HepG2 (cell line): ENCODE results near the gene FAM118B. TPM values are rescaled to one million over a fixed set of nuclear protein-coding genes. Genes with fewer than 3 reads are reported as not detected.

Experiments
- ATAC-seq: fragments of 200-7000 bp; cut with Tn5 transposase; 3 replicates; pipeline ENCODE4 v1.9.1; 2020; ENCODE audit warnings: mild to moderate bottlenecking, moderate library complexity
- BruUV-seq: library from RNA; stranded (reverse); fragments of 400-500 nt; replicated peaks from 2 replicates; lab custom pipeline; 2021; lab: Mats Ljungman, UMichigan
- CTCF ChIA-PET: fragments of 300-600 bp; formaldehyde crosslinking; extraction: SDS; loops from one replicate; lab custom pipeline; 2021; ENCODE audit warnings: low total read pairs, inconsistent platforms, low intra/inter-chr PET ratio; lab: Yijun Ruan, JAX
- POLR2A ChIA-PET: fragments of 350-600 bp; sonication (Branson Sonifier 250); formaldehyde crosslinking; loops from one replicate; lab custom pipeline; 2020; ENCODE audit warnings: antibody characterized with exemption, inconsistent platforms; lab: Yijun Ruan, JAX
- DNase-seq: peaks from one replicate; pipeline ENCODE4 v3.0.0-alpha.2; 2015; ENCODE audit warnings: low spot score
- FAIRE-seq: peaks from 3 replicates; lab custom pipeline; 2011; peaks lifted over from hg19 to GRCh38; lab: Jason Lieb, UNC
- H2AFZ ChIP-seq: one replicate; pipeline ENCODE4 v1.6.1; 2011; ENCODE audit warnings: low read length, inconsistent platforms
- H3K27ac ChIP-seq: fragments of 300-600 bp; 3 replicates; pipeline ENCODE4 v1.8.0; 2011; ENCODE audit warnings: mixed run types, mild to moderate bottlenecking, mixed read lengths, low read length, inconsistent platforms; ENCODE audit not compliant: insufficient read depth; ENCODE audit errors: extremely low read length
- H3K27me3 ChIP-seq, 2 experiments: fragments of 200-600 bp in 1 of 2; 2 replicates in 1 of 2; 3 replicates in 1 of 2; pipeline versions ENCODE4 v1.6.0 to v1.8.0; 2011; ENCODE audit warnings: low read length in 2 of 2, mild to moderate bottlenecking in 2 of 2, moderate library complexity in 2 of 2, inconsistent platforms in 1 of 2; ENCODE audit not compliant: insufficient read depth in 2 of 2, control insufficient read depth in 1 of 2
- H3K36me3 ChIP-seq, 2 experiments: fragments of 200-600 bp in 1 of 2; replicated peaks in 1 of 2; 2 replicates in 1 of 2; 3 replicates in 1 of 2; pipeline versions ENCODE4 v1.5.1 to v1.8.0; 2011; ENCODE audit warnings: low read length in 2 of 2, inconsistent platforms in 1 of 2; ENCODE audit not compliant: insufficient read depth in 2 of 2, control insufficient read depth in 1 of 2
- H3K4me1 ChIP-seq: 2 replicates; pipeline ENCODE4 v1.5.1; 2012; ENCODE audit warnings: low read length, inconsistent platforms; ENCODE audit not compliant: insufficient read depth
- H3K4me2 ChIP-seq: 2 replicates; pipeline ENCODE4 v1.6.0; 2011; ENCODE audit warnings: low read depth, low read length, inconsistent platforms
- H3K4me3 ChIP-seq, 3 experiments: fragments of 200-600 bp in 1 of 3; sonication (generic), shearing (Covaris generic) in 1 of 3; replicated peaks in 1 of 3; 2 replicates each; pipeline ENCODE4 v1.5.1; 2011 to 2016; ENCODE audit warnings: low read length in 3 of 3, inconsistent platforms in 2 of 3, low read depth in 2 of 3, mild to moderate bottlenecking in 2 of 3, control low read depth in 1 of 3, mixed read lengths in 1 of 3; ENCODE audit not compliant: insufficient read depth in 1 of 3
- H3K79me2 ChIP-seq: one replicate; pipeline ENCODE4 v1.6.1; 2011; ENCODE audit warnings: low read length, inconsistent platforms; ENCODE audit not compliant: insufficient read depth
- H3K9ac ChIP-seq: 2 replicates; pipeline ENCODE4 v1.6.0; 2011; ENCODE audit warnings: mild to moderate bottlenecking, low read depth, low read length, inconsistent platforms; ENCODE audit not compliant: insufficient read depth
- H3K9me3 ChIP-seq: 2 replicates; pipeline ENCODE4 v1.5.1; 2012; ENCODE audit warnings: mild to moderate bottlenecking, low read length
- H4K20me1 ChIP-seq: 2 replicates; pipeline ENCODE4 v1.6.0; 2011; ENCODE audit warnings: inconsistent platforms, mild to moderate bottlenecking, low read length, moderate library complexity; ENCODE audit not compliant: insufficient read depth
- GZF1 ChIP-seq: sonication (generic); formaldehyde crosslinking; IDR thresholded peaks from 2 replicates; pipeline ENCODE4 v1.5.1; 2020; ENCODE audit warnings: mild to moderate bottlenecking, missing genetic modification reagents
- HOMEZ ChIP-seq: IDR thresholded peaks from 2 replicates; pipeline ENCODE4 v1.6.1; 2016; ENCODE audit warnings: low read depth
- NFKB2 ChIP-seq: sonication (generic); formaldehyde crosslinking; IDR thresholded peaks from 2 replicates; pipeline ENCODE4 v1.4.0; 2020; ENCODE audit warnings: missing genetic modification reagents, borderline replicate concordance
- NONO ChIP-seq, 2 experiments: fragments of 450-650 bp in 1 of 2; sonication (generic) in 1 of 2; formaldehyde crosslinking in 1 of 2; IDR thresholded peaks in 1 of 2; conservative IDR thresholded peaks in 1 of 2; 2 replicates each; pipeline versions ENCODE4 v1.6.1 to v1.8.0; 2017 to 2022; ENCODE audit warnings: mild to moderate bottlenecking in 1 of 2, missing genetic modification reagents in 1 of 2, moderate library complexity in 1 of 2
- SMAD3 ChIP-seq: sonication (generic); formaldehyde crosslinking; IDR thresholded peaks from 2 replicates; pipeline ENCODE4 v1.4.0; 2020; ENCODE audit warnings: missing genetic modification reagents
- SOX13 ChIP-seq, 3 experiments: fragments of 450-650 bp in 1 of 3; sonication (generic) in 1 of 3; formaldehyde crosslinking in 1 of 3; IDR thresholded peaks in 2 of 3; conservative IDR thresholded peaks in 1 of 3; 2 replicates each; pipeline versions ENCODE4 v1.5.0 to v1.6.1; 2016 to 2020; ENCODE audit warnings: antibody characterized with exemption in 1 of 3, mild to moderate bottlenecking in 1 of 3, missing compliant biosample characterization in 1 of 3, missing genetic modification reagents in 1 of 3, moderate library complexity in 1 of 3
- TFDP1 ChIP-seq: IDR thresholded peaks from 2 replicates; pipeline ENCODE4 v1.6.1; 2016; ENCODE audit warnings: missing compliant biosample characterization, missing genetic modification reagents, borderline replicate concordance
- ZBTB39 ChIP-seq: sonication (generic); formaldehyde crosslinking; IDR thresholded peaks from 2 replicates; pipeline ENCODE4 v1.5.0; 2020; ENCODE audit warnings: missing genetic modification reagents
- ZKSCAN8 ChIP-seq: IDR thresholded peaks from 2 replicates; pipeline ENCODE4 v1.6.1; 2016; ENCODE audit warnings: borderline replicate concordance, missing genetic modification reagents, missing compliant biosample characterization
- ZNF510 ChIP-seq: sonication (generic); formaldehyde crosslinking; IDR thresholded peaks from 2 replicates; pipeline ENCODE4 v1.4.0; 2020; ENCODE audit warnings: low read depth, mild to moderate bottlenecking, missing genetic modification reagents
- ZNF746 ChIP-seq: sonication (generic); formaldehyde crosslinking; IDR thresholded peaks from 2 replicates; pipeline ENCODE4 v1.8.0; 2022; ENCODE audit warnings: mild to moderate bottlenecking, missing genetic modification reagents
- ZNF781 ChIP-seq: sonication (generic); formaldehyde crosslinking; IDR thresholded peaks from 2 replicates; pipeline ENCODE4 v1.5.1; 2020; ENCODE audit warnings: borderline replicate concordance, mild to moderate bottlenecking, missing genetic modification reagents; ENCODE audit errors: not compliant biosample characterization
- WGBS: methylation state at CpG from one replicate; pipeline ENCODE4 v1.1.6; 2017; ENCODE audit warnings: low lambda C conversion rate; 5-methylcytosine and 5-hydroxymethylcytosine counted together
- in situ Hi-C: cut with HindIII; loops from 2 replicates; pipeline ENCODE4 v1.10.0; 2017; ENCODE audit warnings: low pct_unique_long_range_greater_than_20kb; ENCODE audit not compliant: extremely low pct_ligation_motif_present
- intact Hi-C: fragments of 100-400 bp; cut with micrococcal nuclease; formaldehyde crosslinking; loops from one replicate; pipeline ENCODE4 v1.10.0; 2022; ENCODE audit not compliant: unreplicated experiment
- polyA plus RNA-seq, 8 experiments: library from polyadenylated mRNA; depleted of rRNA in 3 of 8; stranded (reverse) in 7 of 8; unstranded in 1 of 8; fragments of >200 nt; fragmentation: Illumina TruSeq in 4 of 8; extraction: Trizol in 4 of 8; gene quantifications; 2 replicates each; pipeline versions ENCODE4 v1.2.1 to v1.2.3, GENCODE V29; 2011 to 2016; ENCODE audit warnings: low read depth in 4 of 8, missing spikeins in 1 of 8, mixed read lengths in 1 of 8; ENCODE audit not compliant: insufficient read depth in 1 of 8
- total RNA-seq, 5 experiments: library from RNA; depleted of rRNA; stranded (reverse); fragments of >200 nt; fragmentation: Illumina TruSeq; extraction: Trizol; gene quantifications; 2 replicates each; pipeline ENCODE4 v1.2.3, GENCODE V29; 2016; ENCODE audit warnings: low read depth in 1 of 5

Gene FAM118B
- total and polyA plus RNA-seq, 2 of the 13 experiments (the other 11 are each of a cell fraction or from before 2014, with no cell fraction given) = 10.2 to 25.7 TPM

- TF ChIP-seq SMAD3 (CRISPR knock-in tag) (no peak), ZBTB39 (CRISPR knock-in tag) (no peak)
These were observed 76.7 kb downstream of the FAM118B start (continued) for GRCh38 chr11:126288237-126288636.

- no TSS peak for BruUV-seq
- DNase-seq (no peak), ATAC-seq (no peak), FAIRE-seq (no peak)
- intact Hi-C loops (no loop called here), in situ Hi-C loops (no loop called here)
- no peak overlapping the region for H3K9ac ChIP-seq
- CTCF ChIA-PET = no interaction called here
- POLR2A ChIA-PET = no interaction called here
- 95% methylated on average over 11 of the region's 12 CpGs for WGBS
- H3K27ac ChIP-seq = no peak overlapping the region
- no peaks in the 10 kb centered on the region for H3K9me3 ChIP-seq
- peaks cover 17 to 29% of the 10 kb centered on the region in 2 experiments; a peak in 4 of 5 replicates for H3K36me3 ChIP-seq
- no peaks in the 10 kb centered on the region for H4K20me1 ChIP-seq
- H3K4me2 ChIP-seq = no peak overlapping the region
- no peak overlapping the region for H3K4me3 ChIP-seq
- no peaks in the 10 kb centered on the region for H3K27me3 ChIP-seq
- TF ChIP-seq NONO (IDR thresholded peaks at IDR 0.05) (no peak), NONO (CRISPR knock-in tag; conservative IDR thresholded peaks at IDR 0.05) (no peak), NFKB2 (CRISPR knock-in tag) (no peak), ZKSCAN8 (CRISPR knock-in tag) (no peak), GZF1 (CRISPR knock-in tag) (no peak), TFDP1 (CRISPR knock-in tag) (no peak), ZNF746 (CRISPR knock-in tag) (no peak), ZNF781 (CRISPR knock-in tag) (no peak), HOMEZ (CRISPR knock-in tag) (no peak), ZNF510 (CRISPR knock-in tag) (no peak), SOX13 (IDR thresholded peaks at IDR 0.05) (no peak), SOX13 (CRISPR knock-in tag; conservative IDR thresholded peaks at IDR 0.05 in 1 of 2, IDR thresholded peaks at IDR 0.05 in 1 of 2) (no peak)
- TF ChIP-seq, all 625 proteins: peak for 0
- Histone ChIP-seq H2AFZ (no peak overlapping the region), H3K79me2 (no peaks in the 10 kb centered on the region), H3K4me1 (no peaks in the 10 kb centered on the region)
These were observed 79.3 kb downstream of the FAM118B start for GRCh38 chr11:126290887-126291286.
